Lower leg skin (tissue), 3 donors: ENCODE measurements around the gene PAF1.

Experiments
- POLR2A ChIP-seq, 2 donors: fragments of 450-650 bp; IDR thresholded peaks; one replicate each; pipeline ENCODE4 v1.6.1; 2016 to 2017; ENCODE audit warnings: antibody characterized with exemption in 2 of 2, mild to moderate bottlenecking in 1 of 2, moderate library complexity in 1 of 2
- TF ChIP-seq, protein P1 (sequence below), 3 donors: fragments of 450-650 bp; IDR thresholded peaks; one replicate each; pipeline ENCODE4 v1.5.1; 2016; ENCODE audit warnings: antibody characterized with exemption in 3 of 3, mild to moderate bottlenecking in 3 of 3, moderate library complexity in 2 of 3

DNA sequence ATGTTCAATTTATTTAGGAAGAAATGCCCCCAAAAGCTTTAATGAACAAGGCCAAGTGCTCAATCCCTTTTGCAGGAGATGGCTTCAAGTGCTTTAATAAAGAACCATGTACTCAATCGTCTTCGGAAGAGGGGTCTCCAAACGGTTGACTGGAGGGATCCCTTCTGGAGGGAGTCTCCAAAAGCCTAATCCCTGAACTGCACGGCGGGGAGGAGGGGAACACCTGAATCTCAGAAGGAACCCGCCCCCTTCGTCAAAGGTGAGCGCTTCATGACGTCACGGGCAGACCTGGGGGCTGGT is 505 bp downstream of the PAF1 start:
- TF ChIP-seq POLR2A (IDR thresholded peaks at IDR 0.05), result no peak
- TF ChIP-seq, protein P1, sequence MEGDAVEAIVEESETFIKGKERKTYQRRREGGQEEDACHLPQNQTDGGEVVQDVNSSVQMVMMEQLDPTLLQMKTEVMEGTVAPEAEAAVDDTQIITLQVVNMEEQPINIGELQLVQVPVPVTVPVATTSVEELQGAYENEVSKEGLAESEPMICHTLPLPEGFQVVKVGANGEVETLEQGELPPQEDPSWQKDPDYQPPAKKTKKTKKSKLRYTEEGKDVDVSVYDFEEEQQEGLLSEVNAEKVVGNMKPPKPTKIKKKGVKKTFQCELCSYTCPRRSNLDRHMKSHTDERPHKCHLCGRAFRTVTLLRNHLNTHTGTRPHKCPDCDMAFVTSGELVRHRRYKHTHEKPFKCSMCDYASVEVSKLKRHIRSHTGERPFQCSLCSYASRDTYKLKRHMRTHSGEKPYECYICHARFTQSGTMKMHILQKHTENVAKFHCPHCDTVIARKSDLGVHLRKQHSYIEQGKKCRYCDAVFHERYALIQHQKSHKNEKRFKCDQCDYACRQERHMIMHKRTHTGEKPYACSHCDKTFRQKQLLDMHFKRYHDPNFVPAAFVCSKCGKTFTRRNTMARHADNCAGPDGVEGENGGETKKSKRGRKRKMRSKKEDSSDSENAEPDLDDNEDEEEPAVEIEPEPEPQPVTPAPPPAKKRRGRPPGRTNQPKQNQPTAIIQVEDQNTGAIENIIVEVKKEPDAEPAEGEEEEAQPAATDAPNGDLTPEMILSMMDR (IDR thresholded peaks at IDR 0.05), result no peak
